NT2/D1 (cell line): ENCODE data around the gene ANO1.
"Not testable (repeated sequence)": the region's sequence is repeated elsewhere in the genome, so short reads cannot be mapped to it uniquely, and the experiment has no call there.

ENCODE experiments used
- DNase-seq: peaks from one replicate; pipeline ENCODE4 v3.0.0-alpha.2; 2011; ENCODE audit warnings: low read depth, low spot score
- H3K27me3 ChIP-seq: 2 replicates; pipeline ENCODE4 v1.6.0; 2011; ENCODE audit warnings: mild to moderate bottlenecking; ENCODE audit not compliant: insufficient read length, insufficient read depth
- H3K36me3 ChIP-seq: 2 replicates; pipeline ENCODE4 v1.6.1; 2011; ENCODE audit warnings: mild to moderate bottlenecking, low read length, mixed read lengths; ENCODE audit not compliant: insufficient read depth, insufficient read length
- H3K4me1 ChIP-seq: 2 replicates; pipeline ENCODE4 v1.5.1; 2011; ENCODE audit not compliant: insufficient read depth, insufficient read length
- H3K4me3 ChIP-seq: 2 replicates; pipeline ENCODE4 v1.5.1; 2011; ENCODE audit warnings: low read depth; ENCODE audit not compliant: insufficient read length
- H3K9ac ChIP-seq: 2 replicates; pipeline ENCODE4 v1.6.0; 2011; ENCODE audit warnings: low read depth; ENCODE audit not compliant: insufficient read length
- H3K9me3 ChIP-seq: 2 replicates; pipeline ENCODE4 v1.5.1; 2011; ENCODE audit warnings: mild to moderate bottlenecking, low read length; ENCODE audit not compliant: insufficient read depth
- SUZ12 ChIP-seq: IDR thresholded peaks from 2 replicates; pipeline ENCODE4 v1.6.1; 2011; ENCODE audit not compliant: insufficient read length, insufficient read depth; ENCODE audit errors: extremely low read depth
- YY1 ChIP-seq: IDR thresholded peaks from 2 replicates; pipeline ENCODE4 v1.6.1; 2011; ENCODE audit not compliant: insufficient read length, insufficient read depth
- ZNF274 ChIP-seq: IDR thresholded peaks from 2 replicates; pipeline ENCODE4 v1.6.1; 2011; ENCODE audit warnings: mild to moderate bottlenecking, low read depth, low read length

The ANO1 gene

DNA sequence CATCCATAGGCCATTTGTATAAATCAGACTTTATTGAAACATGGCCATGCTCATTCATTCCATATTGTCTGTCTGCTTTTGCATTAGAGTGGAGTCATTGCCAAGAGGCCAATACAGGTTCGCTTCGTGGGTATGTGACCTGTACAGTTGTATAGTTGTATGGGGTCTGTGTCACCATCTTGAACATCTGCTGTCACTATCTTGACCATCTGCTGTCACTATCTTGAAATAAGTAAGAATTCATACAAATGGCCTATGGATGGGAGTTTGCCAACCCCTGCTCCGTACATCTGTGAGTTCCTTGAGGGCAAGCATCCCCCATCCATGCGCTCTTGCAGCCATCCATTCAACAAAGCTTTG, 44.4 kb upstream of the ANO1 start:
- no peak for TF ChIP-seq ZNF274
- TF ChIP-seq YY1, result no peak
- TF ChIP-seq SUZ12, result no peak
- peaks cover 6% of the 10 kb centered on the region for H3K4me1 ChIP-seq
- H3K36me3 ChIP-seq, result no peaks in the 10 kb centered on the region
- peaks cover 4% of the 10 kb centered on the region for H3K27me3 ChIP-seq
- DNase-seq, result no peak
- no peak overlapping the region for H3K4me3 ChIP-seq
- H3K9ac ChIP-seq, result no peak overlapping the region
- peaks cover 19% of the 10 kb centered on the region for H3K9me3 ChIP-seq

DNA sequence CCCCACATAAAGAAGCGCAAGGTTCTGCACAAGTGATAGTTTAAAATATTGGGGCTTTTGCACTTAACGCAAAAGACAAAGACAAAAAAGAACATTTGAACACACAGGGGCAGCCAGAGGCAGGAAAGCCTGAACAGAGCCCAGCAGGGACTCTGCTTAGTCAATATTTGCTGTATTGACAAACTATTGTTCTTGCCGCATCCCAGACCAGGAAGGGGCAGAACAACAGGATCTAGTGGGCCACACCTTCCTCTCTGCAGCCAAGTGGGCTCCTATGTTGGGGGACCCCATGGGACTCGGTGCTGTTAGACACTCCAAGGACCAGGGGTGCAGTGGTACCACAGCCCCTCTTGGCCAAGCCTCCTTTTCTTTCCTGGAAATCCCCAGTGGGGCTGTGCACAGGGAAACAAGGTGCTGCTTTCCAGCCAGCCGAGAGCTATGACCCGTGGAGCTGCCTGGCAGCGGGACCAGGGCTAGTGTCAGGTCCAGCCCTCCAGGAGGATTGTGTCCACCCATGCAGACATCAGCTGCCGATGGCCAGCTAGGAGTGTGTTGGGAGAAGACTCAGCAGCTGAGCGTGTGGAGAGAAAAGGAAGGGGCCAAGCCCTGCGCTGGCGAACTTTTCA, 43.3 kb upstream of the ANO1 start:
- Histone ChIP-seq H3K36me3 (no peaks in the 10 kb centered on the region), H3K9me3 (peaks cover 30% of the 10 kb centered on the region), H3K4me3 (no peak overlapping the region), H3K27me3 (peaks cover 4% of the 10 kb centered on the region), H3K4me1 (peaks cover 2% of the 10 kb centered on the region), H3K9ac (no peak overlapping the region)
- TF ChIP-seq YY1 (no peak), SUZ12 (no peak), ZNF274 (no peak)
- no peak for DNase-seq

DNA sequence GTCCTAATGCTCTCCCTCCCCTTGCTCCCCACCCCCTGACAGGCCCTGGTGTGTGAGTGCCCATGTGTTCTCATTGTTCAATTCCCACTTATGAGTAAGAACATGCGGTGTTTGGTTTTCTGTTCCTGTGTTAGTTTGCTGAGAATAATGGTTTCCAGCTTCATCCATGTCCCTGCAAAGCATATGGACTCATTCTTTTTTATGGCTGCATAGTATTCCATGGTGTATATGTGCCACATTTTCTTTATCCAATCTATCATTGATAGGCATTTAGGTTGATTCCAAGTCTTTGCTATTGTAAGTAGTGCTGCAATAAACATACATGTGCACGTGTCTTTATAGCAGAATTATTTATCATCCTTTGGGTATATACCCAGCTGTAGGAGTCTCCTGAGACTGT, 42.5 kb upstream of the ANO1 start:
- H3K4me3 ChIP-seq, H3K27me3 ChIP-seq, H3K4me1 ChIP-seq, H3K36me3 ChIP-seq, H3K9ac ChIP-seq, DNase-seq: not testable (repeated sequence)
- peaks cover 33% of the 10 kb centered on the region for H3K9me3 ChIP-seq

DNA sequence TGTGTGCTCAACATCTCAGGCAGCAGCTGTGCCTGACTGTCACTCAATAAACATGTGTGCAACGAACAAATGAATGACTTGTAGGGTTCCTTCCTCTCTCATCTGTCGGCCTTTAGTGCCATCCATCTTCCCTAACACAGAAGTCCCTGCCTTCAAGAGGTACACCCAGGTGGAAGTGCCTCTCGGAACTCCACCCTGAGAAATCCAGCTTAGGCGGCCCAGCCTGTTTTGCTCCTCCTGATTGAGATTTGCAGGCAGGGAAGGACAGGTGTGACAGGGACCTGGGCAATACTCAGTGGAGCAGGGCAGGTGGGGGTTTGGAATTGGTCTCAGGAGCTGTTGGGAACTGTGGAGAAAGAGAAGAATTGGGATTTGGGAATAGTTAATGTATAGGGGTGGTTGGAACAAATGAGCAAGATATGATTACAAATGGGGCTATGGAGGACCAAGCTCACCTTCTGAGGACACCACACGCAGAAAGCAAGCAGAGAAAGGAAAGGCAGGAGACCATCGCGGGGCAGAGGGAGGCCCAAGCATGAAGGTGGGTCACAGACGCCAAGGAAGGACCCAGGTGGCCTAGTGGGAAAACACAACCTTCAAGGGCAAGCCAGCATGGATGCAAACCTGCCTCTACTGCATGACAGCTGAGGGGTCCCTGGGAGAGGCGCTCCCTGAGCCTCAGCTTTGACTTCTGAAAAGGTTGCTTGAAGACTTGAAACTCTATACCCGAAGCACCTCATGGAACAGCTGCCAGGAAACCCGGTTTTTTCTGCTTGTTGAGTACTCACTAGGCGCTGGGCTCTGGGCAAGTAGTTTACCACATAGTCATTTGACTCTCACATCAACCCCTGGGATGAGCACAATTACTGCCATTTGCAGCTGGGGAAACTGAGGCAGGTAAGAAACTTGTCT, 40.9 kb upstream of the ANO1 start:
- Histone ChIP-seq H3K4me1 (peaks cover 2% of the 10 kb centered on the region), H3K36me3 (no peaks in the 10 kb centered on the region), H3K9me3 (peaks cover 33% of the 10 kb centered on the region), H3K9ac (no peak overlapping the region), H3K4me3 (no peak overlapping the region), H3K27me3 (peaks cover 4% of the 10 kb centered on the region)
- no peak for TF ChIP-seq SUZ12
- TF ChIP-seq YY1, result no peak
- no peak for TF ChIP-seq ZNF274
- no peak for DNase-seq

DNA sequence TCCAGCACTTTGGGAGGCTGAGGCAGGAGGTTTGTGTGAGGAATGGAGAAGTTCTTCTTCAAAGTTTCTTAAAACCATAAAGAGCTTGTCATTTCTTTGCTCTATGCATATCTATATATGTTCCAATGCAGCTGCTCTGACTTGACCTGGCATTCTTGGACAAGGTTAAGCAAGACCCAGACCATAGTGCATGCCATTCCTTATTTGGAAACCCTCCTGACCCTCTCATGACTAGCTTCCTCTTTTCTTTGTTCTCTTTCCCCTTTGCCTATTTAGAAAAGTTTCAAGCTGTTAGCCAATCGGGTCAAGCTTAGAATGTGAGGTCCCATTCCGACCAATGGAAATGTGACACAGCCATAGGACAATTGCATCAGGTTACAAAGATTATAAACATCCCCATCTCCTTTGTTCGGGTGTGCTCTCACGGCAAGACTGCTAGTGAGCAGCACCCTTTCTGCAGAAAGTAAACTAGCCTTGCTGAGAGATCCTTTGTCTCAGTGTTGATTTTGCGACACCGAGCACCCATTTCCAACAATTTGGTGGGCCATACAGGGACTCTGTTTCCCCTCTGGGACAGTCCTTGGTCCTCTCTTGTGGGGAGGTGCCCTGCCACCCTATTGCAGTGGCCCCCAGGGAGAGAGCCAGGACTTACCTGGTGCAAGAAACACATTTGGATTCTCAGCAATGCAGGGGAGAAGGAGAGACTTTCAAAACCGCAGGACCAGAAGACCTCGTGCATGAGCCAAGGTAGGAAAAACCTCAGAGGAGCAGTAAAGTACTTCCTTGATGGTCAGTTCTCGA, 39.9 kb upstream of the ANO1 start:
- Histone ChIP-seq H3K9me3 (peaks cover 39% of the 10 kb centered on the region), H3K27me3 (no peaks in the 10 kb centered on the region), H3K9ac (no peak overlapping the region)

DNA sequence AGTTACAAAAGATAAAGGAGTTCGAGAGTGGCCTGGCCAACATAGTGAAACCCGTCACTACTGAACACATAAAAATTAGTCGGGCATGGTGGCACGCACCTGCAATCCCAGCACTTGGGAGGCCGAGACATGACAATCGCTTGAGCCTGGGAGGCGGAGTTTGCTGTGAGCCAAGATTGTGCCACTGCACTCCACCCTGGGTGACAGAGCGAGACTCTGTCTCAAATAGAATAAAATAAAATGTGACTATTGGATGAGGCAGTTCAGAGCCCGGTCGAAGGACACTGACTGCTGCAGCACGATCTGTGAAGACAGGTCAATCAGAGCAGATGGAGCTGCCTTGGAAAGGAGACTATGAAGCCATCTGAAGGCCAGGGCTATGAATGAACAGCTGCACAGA, 37.7 kb upstream of the ANO1 start:
- no peak overlapping the region for H3K4me3 ChIP-seq
- no peaks in the 10 kb centered on the region for H3K4me1 ChIP-seq
- DNase-seq, result no peak
- H3K9me3 ChIP-seq, result peaks cover 55% of the 10 kb centered on the region
- H3K36me3 ChIP-seq, result no peaks in the 10 kb centered on the region
- TF ChIP-seq YY1, result no peak
- no peak for TF ChIP-seq ZNF274
- no peak for TF ChIP-seq SUZ12
- H3K27me3 ChIP-seq, result no peaks in the 10 kb centered on the region
- H3K9ac ChIP-seq, result no peak overlapping the region

More for the DNA sequence above, 39.9 kb upstream of the ANO1 start:
- H3K36me3 ChIP-seq, result no peaks in the 10 kb centered on the region
- no peak overlapping the region for H3K4me3 ChIP-seq
- H3K4me1 ChIP-seq, result peaks cover 2% of the 10 kb centered on the region
- no peak for DNase-seq
- TF ChIP-seq SUZ12, result no peak
- TF ChIP-seq YY1, result no peak
- no peak for TF ChIP-seq ZNF274

DNA sequence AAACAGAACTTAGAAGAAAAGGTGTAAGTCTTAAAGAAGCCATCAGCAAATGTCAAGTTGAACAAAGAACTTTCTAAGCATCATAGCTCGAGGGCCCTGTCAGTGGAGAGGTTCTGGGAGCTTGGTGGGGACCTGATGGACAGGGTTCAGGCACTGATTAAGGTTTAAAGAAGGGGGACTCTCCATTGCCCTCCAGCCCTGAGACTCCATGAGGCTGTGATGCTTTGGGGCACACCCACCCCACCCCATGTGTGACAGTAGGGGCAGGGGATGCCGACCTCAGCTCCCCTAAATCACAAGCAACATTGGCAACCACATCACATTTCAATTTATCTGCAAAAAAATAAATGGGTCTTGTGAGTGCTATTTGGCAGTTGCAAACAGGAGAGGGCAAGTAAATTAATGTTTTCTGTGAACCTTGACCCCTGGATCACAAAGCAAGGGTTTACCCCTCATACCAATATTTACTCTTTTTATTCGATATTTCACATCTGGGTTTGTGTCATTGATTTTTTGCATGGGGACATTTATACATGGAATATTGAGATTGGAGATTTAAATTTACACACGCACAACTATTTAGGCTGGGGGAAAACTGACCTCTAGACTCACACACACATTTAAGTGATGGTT, 37.1 kb upstream of the ANO1 start:
- Histone ChIP-seq H3K4me3 (no peak overlapping the region), H3K36me3 (no peaks in the 10 kb centered on the region), H3K27me3 (no peaks in the 10 kb centered on the region), H3K4me1 (no peaks in the 10 kb centered on the region), H3K9ac (no peak overlapping the region), H3K9me3 (peaks cover 55% of the 10 kb centered on the region)
- DNase-seq, result no peak
- TF ChIP-seq ZNF274 (no peak), SUZ12 (no peak), YY1 (no peak)
